Prostate gland (tissue), 2 donors: ENCODE data around the gene DEGS1.

Experiments
- POLR2A ChIP-seq: fragments of 450-650 bp; IDR thresholded peaks from one replicate; pipeline ENCODE4 v1.6.1; 2016; ENCODE audit warnings: antibody characterized with exemption, mild to moderate bottlenecking
- POLR2AphosphoS5 ChIP-seq: sonication (generic); formaldehyde crosslinking; IDR thresholded peaks from one replicate; pipeline ENCODE4 v1.6.1; 2017; ENCODE audit warnings: antibody characterized with exemption
- TF ChIP-seq, protein P1 (sequence below), 4 experiments: fragments of 200-600 bp in 2 of 4; fragments of 450-650 bp in 2 of 4; sonication (generic) in 2 of 4; IDR thresholded peaks; 1 replicate in 3 of 4; 2 replicates in 1 of 4; pipeline ENCODE4 v1.5.1; 2016 to 2019; ENCODE audit warnings: antibody characterized with exemption in 4 of 4, mild to moderate bottlenecking in 2 of 4, moderate library complexity in 2 of 4

GRCh38 chr1:224160171-224160682 is 22.8 kb upstream of the DEGS1 start:
- TF ChIP-seq POLR2A (no peak), POLR2AphosphoS5 (no peak)
- TF ChIP-seq, protein P1, sequence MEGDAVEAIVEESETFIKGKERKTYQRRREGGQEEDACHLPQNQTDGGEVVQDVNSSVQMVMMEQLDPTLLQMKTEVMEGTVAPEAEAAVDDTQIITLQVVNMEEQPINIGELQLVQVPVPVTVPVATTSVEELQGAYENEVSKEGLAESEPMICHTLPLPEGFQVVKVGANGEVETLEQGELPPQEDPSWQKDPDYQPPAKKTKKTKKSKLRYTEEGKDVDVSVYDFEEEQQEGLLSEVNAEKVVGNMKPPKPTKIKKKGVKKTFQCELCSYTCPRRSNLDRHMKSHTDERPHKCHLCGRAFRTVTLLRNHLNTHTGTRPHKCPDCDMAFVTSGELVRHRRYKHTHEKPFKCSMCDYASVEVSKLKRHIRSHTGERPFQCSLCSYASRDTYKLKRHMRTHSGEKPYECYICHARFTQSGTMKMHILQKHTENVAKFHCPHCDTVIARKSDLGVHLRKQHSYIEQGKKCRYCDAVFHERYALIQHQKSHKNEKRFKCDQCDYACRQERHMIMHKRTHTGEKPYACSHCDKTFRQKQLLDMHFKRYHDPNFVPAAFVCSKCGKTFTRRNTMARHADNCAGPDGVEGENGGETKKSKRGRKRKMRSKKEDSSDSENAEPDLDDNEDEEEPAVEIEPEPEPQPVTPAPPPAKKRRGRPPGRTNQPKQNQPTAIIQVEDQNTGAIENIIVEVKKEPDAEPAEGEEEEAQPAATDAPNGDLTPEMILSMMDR (IDR thresholded peaks at IDR 0.05): no peak
